Adrenal gland (tissue), 5 donors: ENCODE data around the gene GRK6.

Experiments
- POLR2A ChIP-seq, 2 donors: fragments of 450-650 bp; IDR thresholded peaks; one replicate each; pipeline ENCODE4 v1.6.1; 2017; ENCODE audit warnings: antibody characterized with exemption in 2 of 2, mild to moderate bottlenecking in 2 of 2, moderate library complexity in 1 of 2
- TF ChIP-seq, protein P1 (sequence below), 6 experiments: fragments of 450-650 bp in 4 of 6; fragments of 200-600 bp in 2 of 6; sonication (generic) in 1 of 6; IDR thresholded peaks; 1 replicate in 5 of 6; 2 replicates in 1 of 6; pipeline versions ENCODE4 v1.5.1 to v1.8.0; 2016 to 2021; ENCODE audit warnings: antibody characterized with exemption in 6 of 6, mild to moderate bottlenecking in 2 of 6, moderate library complexity in 1 of 6
- donor health status: DM: no; HTN: no; CAD: no.

DNA sequence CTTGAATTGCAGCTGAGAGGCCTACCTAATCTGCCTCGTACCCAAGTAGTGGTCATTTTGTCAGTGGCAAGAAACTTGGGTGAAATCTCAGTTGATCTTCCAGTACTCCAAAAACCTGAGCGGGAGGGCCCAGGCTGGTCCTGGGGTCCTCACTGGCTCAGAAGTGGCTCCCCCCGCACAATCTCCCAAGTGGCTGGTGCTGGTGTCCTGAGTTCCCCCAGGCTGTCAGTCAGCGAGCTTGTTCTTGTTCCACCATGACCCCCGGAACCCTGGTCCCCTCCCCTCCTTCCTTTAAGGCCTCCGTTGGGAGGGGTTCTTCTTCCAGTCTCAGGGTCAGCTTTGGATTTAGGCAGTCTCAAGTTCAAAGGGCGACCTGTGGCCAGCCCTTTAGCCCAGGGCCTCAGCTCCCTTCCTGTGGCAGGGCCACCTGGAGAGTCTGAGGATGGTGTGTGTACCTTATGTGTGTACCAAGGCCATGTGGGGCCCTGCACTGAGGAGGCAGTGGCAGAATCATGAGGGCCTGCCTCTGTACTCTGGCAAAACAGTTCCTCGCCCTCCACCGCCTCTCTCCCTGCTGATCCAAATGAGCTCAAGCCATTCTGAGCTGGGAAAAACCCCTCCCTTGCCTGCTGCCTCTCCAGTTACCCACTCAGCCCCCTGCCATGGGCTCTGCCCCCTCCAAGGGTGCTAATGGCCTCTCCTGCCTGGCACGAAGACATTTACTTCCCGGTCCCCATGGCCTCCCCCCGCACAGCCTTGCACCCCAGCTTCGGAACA is 51.4 kb downstream of the GRK6 start:
- TF ChIP-seq, protein P1, sequence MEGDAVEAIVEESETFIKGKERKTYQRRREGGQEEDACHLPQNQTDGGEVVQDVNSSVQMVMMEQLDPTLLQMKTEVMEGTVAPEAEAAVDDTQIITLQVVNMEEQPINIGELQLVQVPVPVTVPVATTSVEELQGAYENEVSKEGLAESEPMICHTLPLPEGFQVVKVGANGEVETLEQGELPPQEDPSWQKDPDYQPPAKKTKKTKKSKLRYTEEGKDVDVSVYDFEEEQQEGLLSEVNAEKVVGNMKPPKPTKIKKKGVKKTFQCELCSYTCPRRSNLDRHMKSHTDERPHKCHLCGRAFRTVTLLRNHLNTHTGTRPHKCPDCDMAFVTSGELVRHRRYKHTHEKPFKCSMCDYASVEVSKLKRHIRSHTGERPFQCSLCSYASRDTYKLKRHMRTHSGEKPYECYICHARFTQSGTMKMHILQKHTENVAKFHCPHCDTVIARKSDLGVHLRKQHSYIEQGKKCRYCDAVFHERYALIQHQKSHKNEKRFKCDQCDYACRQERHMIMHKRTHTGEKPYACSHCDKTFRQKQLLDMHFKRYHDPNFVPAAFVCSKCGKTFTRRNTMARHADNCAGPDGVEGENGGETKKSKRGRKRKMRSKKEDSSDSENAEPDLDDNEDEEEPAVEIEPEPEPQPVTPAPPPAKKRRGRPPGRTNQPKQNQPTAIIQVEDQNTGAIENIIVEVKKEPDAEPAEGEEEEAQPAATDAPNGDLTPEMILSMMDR (IDR thresholded peaks at IDR 0.05) = no peak
- TF ChIP-seq POLR2A (IDR thresholded peaks at IDR 0.05) = no peak
